Spinal cord (tissue), 10 donors: ENCODE results near the gene ZC3H8. TPM values are rescaled to one million over a fixed set of nuclear protein-coding genes. Genes with fewer than 3 reads are reported as not detected.
"Not testable (repeated sequence)": the region's sequence is repeated elsewhere in the genome, so short reads cannot be mapped to it uniquely, and the experiment has no call there.

Experiments
- DNase-seq, 6 donors: peaks; one replicate each; pipeline versions ENCODE4 v3.0.0 to v3.0.0-alpha.2; 2013 to 2015; ENCODE audit warnings: low spot score in 6 of 6, low read depth in 4 of 6
- H3K27ac ChIP-seq: one replicate; pipeline ENCODE4 v1.5.1; 2013; ENCODE audit warnings: low read depth, low read length, control low read depth
- H3K27me3 ChIP-seq: one replicate; pipeline ENCODE4 v1.6.1; 2013; ENCODE audit warnings: low read length; ENCODE audit not compliant: control insufficient read depth, insufficient read depth
- H3K36me3 ChIP-seq: one replicate; pipeline ENCODE4 v1.6.1; 2013; ENCODE audit warnings: low read length; ENCODE audit not compliant: control insufficient read depth, insufficient read depth
- H3K4me1 ChIP-seq: one replicate; pipeline ENCODE4 v1.6.1; 2013; ENCODE audit warnings: low read length; ENCODE audit not compliant: control insufficient read depth, insufficient read depth
- H3K4me3 ChIP-seq: one replicate; pipeline ENCODE4 v1.5.1; 2013; ENCODE audit warnings: low read depth, low read length, control low read depth
- H3K9me3 ChIP-seq: one replicate; pipeline ENCODE4 v1.6.1; 2013; ENCODE audit warnings: low read length; ENCODE audit not compliant: control insufficient read depth, insufficient read depth
- WGBS: methylation state at CpG from one replicate; pipeline ENCODE4 v1.1.5; 2013; ENCODE audit warnings: missing lambda C conversion rate; ENCODE audit not compliant: insufficient coverage; 5-methylcytosine and 5-hydroxymethylcytosine counted together
- polyA plus RNA-seq, 2 donors: library from polyadenylated mRNA; unstranded; fragments of 120-200 nt; gene quantifications; one replicate each; pipeline ENCODE4 v1.2.1, GENCODE V29; 2013; ENCODE audit not compliant: insufficient read length in 2 of 2
- total RNA-seq, 2 donors: library from RNA; depleted of rRNA in 1 of 2; stranded (reverse); fragments of 120-200 nt in 1 of 2; fragments of >200 nt in 1 of 2; gene quantifications; one replicate each; pipeline versions ENCODE4 v1.2.3 to v1.2.4, GENCODE V29; 2013 to 2014
- donor health status: healthy.

Gene ZC3H8
- total and polyA plus RNA-seq, 4 donors, result 14.3 to 22.7 (median 17.7) TPM

GRCh38 chr2:112283535-112283934 lies 28.7 kb upstream of the ZC3H8 start:
- H3K27me3 ChIP-seq, H3K4me1 ChIP-seq, H3K4me3 ChIP-seq, H3K27ac ChIP-seq, DNase-seq, H3K36me3 ChIP-seq, H3K9me3 ChIP-seq: not testable (repeated sequence)
- no CpG with 5 or more reads among the region's 2 CpGs for WGBS

DNA sequence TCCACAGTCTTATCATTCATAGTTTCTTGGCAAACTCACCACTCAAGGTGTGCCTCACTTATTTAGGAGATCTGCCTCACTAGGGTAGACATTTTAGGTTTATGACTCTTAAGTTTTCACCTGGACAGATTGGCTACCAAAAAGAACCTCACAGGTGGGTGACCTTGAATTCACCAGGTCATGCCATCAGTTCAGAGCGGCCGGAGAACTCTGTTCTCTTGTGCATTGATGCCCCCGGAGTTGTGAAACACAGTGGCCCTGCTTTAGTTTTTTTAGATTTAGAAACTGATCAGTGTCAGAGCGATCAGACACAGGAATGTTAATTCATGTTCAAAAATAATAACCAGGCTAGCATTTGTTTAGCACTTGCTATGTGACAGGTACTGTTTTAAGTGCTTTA lies 27.2 kb upstream of the ZC3H8 start:
- H3K36me3 ChIP-seq, H3K9me3 ChIP-seq, H3K27ac ChIP-seq, H3K4me3 ChIP-seq, H3K27me3 ChIP-seq, DNase-seq, H3K4me1 ChIP-seq: not testable (repeated sequence)
- 100% methylated on average over 2 of the region's 4 CpGs for WGBS

DNA sequence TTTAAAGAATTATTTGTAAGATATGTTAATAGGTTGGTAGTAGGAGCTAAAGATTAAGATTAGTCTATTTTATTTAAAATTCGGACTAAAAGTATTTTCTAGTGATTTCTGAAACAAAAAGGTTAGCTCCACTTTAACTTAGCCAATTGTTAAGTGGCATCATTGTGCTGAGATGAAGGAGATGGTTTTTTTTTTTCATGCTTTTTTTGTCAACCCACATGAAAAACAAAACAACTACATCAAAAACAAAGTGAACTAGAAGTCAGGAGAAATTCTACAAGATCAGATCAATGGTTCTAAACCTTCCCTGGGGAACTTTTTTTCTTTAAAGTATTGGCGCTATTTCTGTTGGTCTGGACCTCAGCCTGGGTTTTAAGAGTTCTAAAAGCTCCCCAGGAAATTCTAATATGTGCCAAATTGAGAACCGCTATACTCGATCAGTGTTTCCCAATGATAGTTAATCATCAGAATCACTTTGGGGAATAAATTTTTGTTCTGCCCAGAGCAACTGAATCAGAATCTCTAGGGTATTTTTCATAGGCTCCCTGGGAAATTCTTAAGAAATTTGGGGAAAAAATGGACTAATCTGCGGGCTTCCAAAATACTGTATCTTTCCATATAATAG lies 22.9 kb upstream of the ZC3H8 start:
- H3K27ac ChIP-seq, result no peak overlapping the region
- no peak for DNase-seq
- H3K36me3 ChIP-seq, result no peaks in the 10 kb centered on the region
- no peaks in the 10 kb centered on the region for H3K9me3 ChIP-seq
- no peaks in the 10 kb centered on the region for H3K27me3 ChIP-seq
- WGBS, result 100% methylated on average over 1 of the region's 5 CpGs
- H3K4me3 ChIP-seq, result no peak overlapping the region
- H3K4me1 ChIP-seq, result peaks cover 5% of the 10 kb centered on the region

DNA sequence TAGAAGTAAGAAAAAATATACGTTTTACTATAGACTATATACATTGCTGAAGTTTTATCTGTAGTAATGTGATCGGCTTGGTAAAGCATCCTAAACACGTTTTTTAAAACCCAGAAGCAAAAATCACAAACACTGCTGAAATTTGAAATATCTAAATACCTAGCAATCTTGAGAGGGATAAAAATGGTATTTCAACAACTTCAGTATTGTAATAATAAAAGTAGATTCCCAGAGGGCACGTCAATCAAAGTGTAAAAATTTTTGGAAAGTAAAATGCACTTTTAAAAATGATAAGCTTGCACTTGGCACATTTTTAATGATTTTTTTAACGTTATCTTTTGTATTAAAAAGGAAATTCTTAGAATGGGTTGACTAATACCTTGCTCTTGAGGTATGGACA lies 22.1 kb upstream of the ZC3H8 start:
- no peaks in the 10 kb centered on the region for H3K36me3 ChIP-seq
- no peak overlapping the region for H3K4me3 ChIP-seq
- WGBS, result no CpG with 5 or more reads among the region's 5 CpGs
- no peaks in the 10 kb centered on the region for H3K27me3 ChIP-seq
- H3K9me3 ChIP-seq, result no peaks in the 10 kb centered on the region
- H3K4me1 ChIP-seq, result peaks cover 5% of the 10 kb centered on the region
- H3K27ac ChIP-seq, result no peak overlapping the region
- DNase-seq, result no peak

DNA sequence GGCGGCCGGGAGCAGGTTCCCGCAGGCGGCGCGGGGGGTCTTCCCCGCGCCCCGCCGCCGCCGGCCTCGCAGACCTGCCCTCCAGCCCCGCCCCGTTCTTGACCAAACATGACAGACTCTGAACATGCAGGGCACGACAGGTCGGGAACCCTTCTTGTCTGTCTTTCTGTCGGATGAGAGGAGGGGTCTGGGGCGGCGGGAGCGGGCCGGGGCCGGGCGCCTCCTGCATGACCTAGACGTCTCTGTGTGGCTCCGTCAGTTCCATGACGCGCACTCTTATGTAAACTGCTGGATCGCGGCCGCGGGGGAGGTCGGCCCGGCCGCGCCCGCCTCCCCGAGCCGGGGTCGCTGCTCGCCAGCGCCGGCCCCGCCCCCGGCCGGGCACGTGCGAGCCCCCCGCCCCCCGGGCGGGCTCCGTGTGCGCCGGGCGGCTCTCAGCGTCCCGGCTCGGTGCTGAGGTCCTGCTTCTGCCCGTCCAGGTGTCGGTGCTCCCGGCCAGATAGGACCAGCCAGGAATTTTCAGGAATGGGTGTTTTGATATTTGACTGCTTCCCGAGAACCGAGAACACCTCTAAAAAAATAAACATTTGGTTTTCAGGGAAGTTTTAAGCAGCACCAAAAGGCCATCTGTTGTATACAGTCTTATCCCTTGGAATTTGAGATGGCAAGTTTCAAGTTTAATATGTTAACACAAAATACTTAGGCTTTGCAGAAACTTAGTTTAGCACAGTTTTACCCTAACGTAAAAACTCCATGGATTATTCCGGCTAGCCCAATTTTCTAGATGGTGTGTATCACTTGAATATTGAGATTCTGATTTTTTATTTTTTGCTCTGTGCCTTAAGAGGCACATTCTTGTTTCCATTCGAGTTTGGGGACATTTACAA lies 21.3 kb upstream of the ZC3H8 start:
- Histone ChIP-seq H3K27me3 (no peaks in the 10 kb centered on the region), H3K36me3 (no peaks in the 10 kb centered on the region), H3K4me1 (peaks cover 5% of the 10 kb centered on the region), H3K9me3 (no peaks in the 10 kb centered on the region), H3K4me3 (peak overlapping the region; percentile 97), H3K27ac (peak overlapping the region; percentile 100)
- under 1% methylated on average over 61 of the region's 66 CpGs for WGBS
- peak; percentile 62 to 94 (median 77) for DNase-seq

DNA sequence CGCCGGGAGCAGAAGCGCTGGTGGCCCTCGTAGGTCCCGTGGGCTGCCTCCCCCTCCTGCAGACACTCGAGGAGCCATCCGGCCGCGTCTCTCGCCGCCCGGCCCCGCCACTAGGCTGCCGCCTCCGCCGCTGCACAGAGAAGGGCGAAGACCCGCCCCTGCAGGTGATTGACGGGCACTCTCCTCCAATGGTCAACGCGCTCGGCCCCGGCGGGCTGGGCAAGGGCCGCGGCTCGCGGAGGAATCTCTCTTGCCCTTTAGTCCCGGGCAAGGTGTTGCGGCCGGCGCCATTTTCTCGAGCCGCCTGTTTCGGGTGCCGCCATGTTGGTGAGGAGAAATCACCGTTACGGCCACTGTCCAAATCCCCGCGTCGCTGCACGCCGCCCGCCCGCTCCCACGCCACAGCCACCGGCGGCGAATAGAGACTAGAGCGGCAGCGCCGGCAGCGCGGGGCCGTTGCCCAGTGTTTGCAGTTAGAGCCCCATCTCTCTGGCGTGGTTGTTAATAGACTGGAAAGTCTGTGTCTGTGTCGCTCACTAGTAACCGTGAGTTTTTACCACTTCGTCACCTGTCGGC lies 20.6 kb upstream of the ZC3H8 start, which contains the start of gene ZC3H6:
ZC3H6 (plus strand) TSS at position 287 of the 576 bp plus-strand sequence. CDS start 398 bp downstream, outside the sequence.
- Histone ChIP-seq H3K4me3 (peak within 1 kb of the TSS; percentile 97), H3K4me1 (peaks cover 5% of the 10 kb centered on the region), H3K27ac (peak within 1 kb of the TSS; percentile 100), H3K27me3 (no peaks in the 10 kb centered on the region), H3K9me3 (no peaks in the 10 kb centered on the region), H3K36me3 (no peaks in the 10 kb centered on the region)
- DNase-seq, result peak; percentile 90 to 99 (median 96)
- under 1% methylated on average over 60 of the region's 60 CpGs for WGBS

DNA sequence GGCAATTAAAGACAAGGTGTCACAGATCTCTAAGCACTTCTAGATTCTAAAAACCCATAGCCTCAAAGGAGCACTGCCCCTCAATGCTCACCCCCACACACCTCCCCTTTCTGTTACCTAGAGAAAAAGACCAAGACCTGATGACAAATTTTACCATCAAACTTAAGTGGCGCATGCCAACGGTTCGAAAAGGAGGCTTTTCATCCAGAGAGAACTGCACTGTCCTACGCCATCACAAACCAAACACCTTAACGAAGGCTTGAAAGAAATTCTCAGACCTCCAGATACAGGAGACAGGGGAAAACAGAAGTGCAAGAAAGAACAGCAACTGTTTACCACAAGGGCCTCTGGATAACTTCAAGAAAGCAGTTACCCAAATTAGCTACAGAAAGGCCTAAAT lies 18.5 kb upstream of the ZC3H8 start:
- H3K36me3 ChIP-seq, result no peaks in the 10 kb centered on the region
- no peak overlapping the region for H3K4me3 ChIP-seq
- no peak for DNase-seq
- H3K4me1 ChIP-seq, result peaks cover 5% of the 10 kb centered on the region
- H3K27me3 ChIP-seq, result no peaks in the 10 kb centered on the region
- 83% methylated on average over 3 of the region's 5 CpGs for WGBS
- H3K9me3 ChIP-seq, result no peaks in the 10 kb centered on the region
- no peak overlapping the region for H3K27ac ChIP-seq

GRCh38 chr2:112272669-112273068 lies 17.8 kb upstream of the ZC3H8 start:
- Histone ChIP-seq H3K27me3 (no peaks in the 10 kb centered on the region), H3K4me1 (peaks cover 5% of the 10 kb centered on the region), H3K27ac (no peak overlapping the region), H3K4me3 (no peak overlapping the region), H3K9me3 (no peaks in the 10 kb centered on the region), H3K36me3 (no peaks in the 10 kb centered on the region)
- 65% methylated on average over 3 of the region's 5 CpGs for WGBS
- DNase-seq, result peak in 1 of 6 donors; percentile 28

DNA sequence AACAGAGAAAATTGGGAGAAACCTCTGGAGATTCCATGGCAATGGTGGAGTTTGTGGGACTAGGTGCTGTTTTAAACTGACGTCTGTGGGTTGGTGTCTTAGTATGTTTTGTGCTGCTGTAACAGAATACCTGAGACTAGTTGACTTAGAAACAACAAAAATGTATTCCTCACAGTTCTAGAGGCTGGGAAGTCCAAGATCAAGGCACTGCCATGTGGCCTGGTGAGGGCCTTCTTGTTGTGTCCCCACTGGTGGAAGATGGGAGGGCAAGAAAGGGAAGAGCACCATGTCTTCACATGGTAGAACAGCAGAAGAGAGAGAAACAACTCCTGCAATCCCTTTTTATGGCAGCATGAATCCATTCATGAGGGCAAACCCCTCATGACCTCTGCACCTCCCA lies 13.7 kb upstream of the ZC3H8 start:
- H3K36me3 ChIP-seq, result no peaks in the 10 kb centered on the region
- H3K27me3 ChIP-seq, result no peaks in the 10 kb centered on the region
- WGBS, result 89% methylated on average over 1 of the region's 1 CpG
- H3K4me3 ChIP-seq, result no peak overlapping the region
- H3K27ac ChIP-seq, result no peak overlapping the region
- H3K9me3 ChIP-seq, result no peaks in the 10 kb centered on the region
- no peaks in the 10 kb centered on the region for H3K4me1 ChIP-seq
- no peak for DNase-seq
